Small intestine (tissue), 7 donors: ENCODE measurements around the gene SLC2A2. TPM values are rescaled to one million over a fixed set of nuclear protein-coding genes. Genes with fewer than 3 reads are reported as not detected.

ENCODE experiments used
- DNase-seq, 2 donors: peaks; one replicate each; pipeline versions ENCODE4 v3.0.0 to v3.0.0-alpha.2; 2013
- FAIRE-seq: peaks from 2 replicates; lab custom pipeline; 2012; peaks lifted over from hg19 to GRCh38; lab: Jason Lieb, UNC
- H3K27ac ChIP-seq, 3 donors: one replicate each; pipeline ENCODE4 v1.5.1; 2013; ENCODE audit warnings: low read length in 2 of 3, mild to moderate bottlenecking in 2 of 3, control low read depth in 1 of 3, inconsistent platforms in 1 of 3, low read depth in 1 of 3, moderate library complexity in 1 of 3
- H3K27me3 ChIP-seq, 3 donors: one replicate each; pipeline ENCODE4 v1.6.1; 2013; ENCODE audit warnings: low read length in 3 of 3, inconsistent platforms in 1 of 3; ENCODE audit not compliant: control insufficient read depth in 3 of 3, insufficient read depth in 3 of 3
- H3K36me3 ChIP-seq, 3 donors: one replicate each; pipeline ENCODE4 v1.6.1; 2013; ENCODE audit warnings: low read length in 3 of 3, inconsistent platforms in 1 of 3, low read depth in 1 of 3, mild to moderate bottlenecking in 1 of 3, moderate library complexity in 1 of 3; ENCODE audit not compliant: control insufficient read depth in 3 of 3, insufficient read depth in 2 of 3
- H3K4me1 ChIP-seq, 3 donors: one replicate each; pipeline ENCODE4 v1.6.1; 2013; ENCODE audit warnings: low read length in 2 of 3, inconsistent platforms in 1 of 3, low read depth in 1 of 3, mild to moderate bottlenecking in 1 of 3, moderate library complexity in 1 of 3; ENCODE audit not compliant: control insufficient read depth in 3 of 3, insufficient read depth in 2 of 3
- H3K4me3 ChIP-seq, 3 donors: one replicate each; pipeline ENCODE4 v1.5.1; 2013; ENCODE audit warnings: low read length in 3 of 3, control low read depth in 1 of 3, inconsistent platforms in 1 of 3, low read depth in 1 of 3, mild to moderate bottlenecking in 1 of 3, moderate library complexity in 1 of 3
- H3K9me3 ChIP-seq, 2 donors: one replicate each; pipeline ENCODE4 v1.6.1; 2013; ENCODE audit warnings: low read depth in 1 of 2, low read length in 1 of 2; ENCODE audit not compliant: control insufficient read depth in 2 of 2, insufficient read depth in 1 of 2
- WGBS, 3 donors: extraction: QIAGEN DNeasy Blood & Tissue Kit; methylation state at CpG; one replicate each; pipeline ENCODE4 v1.1.7; 2013; 5-methylcytosine and 5-hydroxymethylcytosine counted together
- polyA plus RNA-seq, 4 donors: library from polyadenylated mRNA; stranded (reverse) in 3 of 4; unstranded in 1 of 4; fragments of 200-250 nt in 3 of 4; fragments of 120-200 nt in 1 of 4; gene quantifications; one replicate each; pipeline versions ENCODE4 v1.2.1 to v1.2.3, GENCODE V29; 2013
- donor health status: healthy with polysubstance abuse.
- donor health status: control.
- donor health status: control.
- donor health status: Bipolar disorder and iron deficiency.
- donor health status: healthy.

SLC2A2 gene
- polyA plus RNA-seq, 4 donors = 24.6 to 212 (median 66.9) TPM

GRCh38 chr3:170956647-170957046 lies 69.9 kb downstream of the SLC2A2 start:
- Histone ChIP-seq H3K27me3 (no peaks in the 10 kb centered on the region), H3K4me1 (peaks cover 0 to under 1% (median 0%) of the 10 kb centered on the region in 3 donors), H3K36me3 (no peaks in the 10 kb centered on the region), H3K27ac (no peak overlapping the region), H3K4me3 (no peak overlapping the region), H3K9me3 (no peaks in the 10 kb centered on the region)
- FAIRE-seq = no peak
- no peak for DNase-seq

GRCh38 chr3:170953736-170954135 lies 72.8 kb downstream of the SLC2A2 start:
- DNase-seq = no peak
- no peak overlapping the region for H3K27ac ChIP-seq
- H3K27me3 ChIP-seq = no peaks in the 10 kb centered on the region
- 76 to 91% (median 87%) methylated on average over 12 of the region's 12 CpGs for WGBS, 3 donors
- H3K4me3 ChIP-seq = no peak overlapping the region
- H3K36me3 ChIP-seq = no peaks in the 10 kb centered on the region
- no peaks in the 10 kb centered on the region for H3K9me3 ChIP-seq
- FAIRE-seq = no peak
- no peaks in the 10 kb centered on the region for H3K4me1 ChIP-seq

GRCh38 chr3:170953229-170953628 lies 73.3 kb downstream of the SLC2A2 start:
- H3K27me3 ChIP-seq = no peaks in the 10 kb centered on the region
- WGBS, 3 donors = 86 to 91% (median 88%) methylated on average over 13 of the region's 13 CpGs
- H3K36me3 ChIP-seq = no peaks in the 10 kb centered on the region
- DNase-seq (no peak), FAIRE-seq (no peak)
- no peaks in the 10 kb centered on the region for H3K9me3 ChIP-seq
- H3K4me1 ChIP-seq = no peaks in the 10 kb centered on the region
- H3K4me3 ChIP-seq = no peak overlapping the region
- H3K27ac ChIP-seq = no peak overlapping the region

GRCh38 chr3:170949211-170949610 lies 77.3 kb downstream of the SLC2A2 start:
- Histone ChIP-seq H3K9me3 (peaks cover 0 to 7% of the 10 kb centered on the region in 2 donors), H3K27me3 (no peaks in the 10 kb centered on the region), H3K4me3 (no peak overlapping the region), H3K4me1 (no peaks in the 10 kb centered on the region), H3K36me3 (no peaks in the 10 kb centered on the region), H3K27ac (no peak overlapping the region)
- FAIRE-seq (no peak), DNase-seq (no peak)
- 55 to 72% (median 59%) methylated on average over 2 of the region's 2 CpGs for WGBS, 3 donors

- Histone ChIP-seq H3K27me3 (no peaks in the 10 kb centered on the region), H3K4me1 (no peaks in the 10 kb centered on the region), H3K4me3 (no peak overlapping the region), H3K36me3 (no peaks in the 10 kb centered on the region), H3K9me3 (peaks cover 0 to 9% of the 10 kb centered on the region in 2 donors), H3K27ac (no peak overlapping the region)
- DNase-seq (no peak), FAIRE-seq (no peak)
- 96% methylated on average over 21 to 25 of the region's 25 CpGs for WGBS, 3 donors
Observed at GRCh38 chr3:170947018-170947769, 79.3 kb downstream of the SLC2A2 start.

Other genes starting within 250 kb of the SLC2A2 start
- gene RPL22L1, start 156.5 kb downstream of the SLC2A2 start, polyA plus RNA-seq = 100 to 1,000 TPM in 2 of 4 donors, 10 to 100 TPM in 2; 53.9 to 183 (median 86.5) TPM
- gene EIF5A2, start 118.1 kb downstream of the SLC2A2 start, polyA plus RNA-seq = 1 to 10 TPM in 3 of 4 donors, under 1 TPM in 1; 0.54 to 5.2 (median 2.1) TPM